GM12875 (cell line): Measurements from ENCODE around the gene SETBP1.
A peak's percentile ranks its signal among the peaks of the same experiment; 100 is the strongest.

Experiments used
- H3K4me3 ChIP-seq: one replicate; pipeline ENCODE4 v1.5.1; 2011; ENCODE audit warnings: low read depth, low read length, control low read depth
- CTCF ChIP-seq: IDR thresholded peaks from 2 replicates; pipeline ENCODE4 v1.5.1; 2011; ENCODE audit warnings: low read depth, mild to moderate bottlenecking, control low read depth, inconsistent platforms, low read length, moderate library complexity, borderline replicate concordance; ENCODE audit not compliant: insufficient read depth

SETBP1 gene

GRCh38 chr18:44679056-44679913 lies 1.4 kb upstream of the SETBP1 start:
- H3K4me3 ChIP-seq: peak overlapping the region; percentile 83
- peak; percentile 64 for TF ChIP-seq CTCF

GRCh38 chr18:44679914-44680272 lies 795 bp upstream of the SETBP1 start:
- TF ChIP-seq CTCF: no peak
- peak overlapping the region; percentile 83 for H3K4me3 ChIP-seq

- no peak for TF ChIP-seq CTCF
- H3K4me3 ChIP-seq: peak overlapping the region; percentile 83
These were observed 635 bp downstream of the SETBP1 start for GRCh38 chr18:44681076-44681970.

- no peak for TF ChIP-seq CTCF
- peak overlapping the region; percentile 83 for H3K4me3 ChIP-seq
These were observed 1.6 kb downstream of the SETBP1 start for GRCh38 chr18:44682201-44682870.

GRCh38 chr18:44682871-44683221 lies 2.2 kb downstream of the SETBP1 start:
- H3K4me3 ChIP-seq: peak overlapping the region; percentile 83

GRCh38 chr18:44683556-44683955 lies 2.9 kb downstream of the SETBP1 start:
- no peak for TF ChIP-seq CTCF
- no peak overlapping the region for H3K4me3 ChIP-seq

More at GRCh38 chr18:44682871-44683221, 2.2 kb downstream of the SETBP1 start:
- no peak for TF ChIP-seq CTCF
